HFF-Myc (cell line): ENCODE results near the gene ACER3.

Experiments
- DNase-seq: peaks from one replicate; pipeline ENCODE4 v3.0.0-alpha.2; 2011; ENCODE audit warnings: low read depth; ENCODE audit errors: extremely low read depth
- H3K4me3 ChIP-seq: replicated peaks from 2 replicates; pipeline ENCODE4 v1.5.1; 2011; ENCODE audit warnings: low read depth, mild to moderate bottlenecking, control low read depth, low read length
- TF ChIP-seq, protein P1 (sequence below): IDR thresholded peaks from 2 replicates; pipeline ENCODE4 v1.5.1; 2012; ENCODE audit warnings: mild to moderate bottlenecking, low read depth, low read length, control low read depth; ENCODE audit errors: missing control alignments

Gene ACER3

DNA sequence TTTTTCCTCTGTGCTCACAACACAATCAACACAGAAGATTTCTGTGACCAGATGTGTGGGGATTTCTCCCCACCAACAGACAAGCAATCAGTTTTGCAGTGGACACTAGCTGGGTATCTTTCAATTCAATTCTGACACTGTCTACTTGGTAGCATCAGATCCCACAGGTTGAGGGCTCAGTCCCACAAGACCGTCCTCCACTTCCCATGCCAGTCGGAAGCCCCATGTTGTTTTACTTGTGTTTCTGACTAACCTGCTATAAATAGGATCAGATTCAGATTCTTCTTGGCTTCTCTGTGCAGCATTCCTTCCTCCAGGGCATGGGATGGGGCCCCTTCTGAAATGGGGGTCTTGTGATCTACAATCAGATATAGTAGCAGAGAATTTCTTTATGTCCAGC lies 19.6 kb downstream of the ACER3 start:
- H3K4me3 ChIP-seq = no peak overlapping the region
- TF ChIP-seq, protein P1, sequence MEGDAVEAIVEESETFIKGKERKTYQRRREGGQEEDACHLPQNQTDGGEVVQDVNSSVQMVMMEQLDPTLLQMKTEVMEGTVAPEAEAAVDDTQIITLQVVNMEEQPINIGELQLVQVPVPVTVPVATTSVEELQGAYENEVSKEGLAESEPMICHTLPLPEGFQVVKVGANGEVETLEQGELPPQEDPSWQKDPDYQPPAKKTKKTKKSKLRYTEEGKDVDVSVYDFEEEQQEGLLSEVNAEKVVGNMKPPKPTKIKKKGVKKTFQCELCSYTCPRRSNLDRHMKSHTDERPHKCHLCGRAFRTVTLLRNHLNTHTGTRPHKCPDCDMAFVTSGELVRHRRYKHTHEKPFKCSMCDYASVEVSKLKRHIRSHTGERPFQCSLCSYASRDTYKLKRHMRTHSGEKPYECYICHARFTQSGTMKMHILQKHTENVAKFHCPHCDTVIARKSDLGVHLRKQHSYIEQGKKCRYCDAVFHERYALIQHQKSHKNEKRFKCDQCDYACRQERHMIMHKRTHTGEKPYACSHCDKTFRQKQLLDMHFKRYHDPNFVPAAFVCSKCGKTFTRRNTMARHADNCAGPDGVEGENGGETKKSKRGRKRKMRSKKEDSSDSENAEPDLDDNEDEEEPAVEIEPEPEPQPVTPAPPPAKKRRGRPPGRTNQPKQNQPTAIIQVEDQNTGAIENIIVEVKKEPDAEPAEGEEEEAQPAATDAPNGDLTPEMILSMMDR = no peak
- DNase-seq = no peak

DNA sequence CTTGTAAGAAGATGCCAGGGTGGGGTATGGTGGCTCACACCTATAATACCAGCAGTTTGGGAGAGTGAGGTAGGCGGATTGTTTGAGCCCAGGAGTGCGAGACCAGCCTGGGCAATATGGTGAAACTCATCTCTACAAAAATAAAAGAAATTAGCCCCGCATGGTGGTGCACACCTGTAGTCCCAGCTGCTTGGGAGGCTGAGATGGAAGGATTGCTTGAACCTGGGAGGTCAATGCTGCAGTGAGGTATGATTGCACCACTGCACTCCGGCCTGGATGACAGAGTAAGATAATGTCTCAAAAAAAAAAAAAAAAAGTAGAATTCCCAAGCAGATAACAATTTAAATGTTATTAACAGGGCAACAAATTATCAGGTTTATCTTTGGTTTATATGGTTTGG lies 20.2 kb downstream of the ACER3 start:
- TF ChIP-seq, protein P1 = no peak
- H3K4me3 ChIP-seq = no peak overlapping the region
- no peak for DNase-seq

DNA sequence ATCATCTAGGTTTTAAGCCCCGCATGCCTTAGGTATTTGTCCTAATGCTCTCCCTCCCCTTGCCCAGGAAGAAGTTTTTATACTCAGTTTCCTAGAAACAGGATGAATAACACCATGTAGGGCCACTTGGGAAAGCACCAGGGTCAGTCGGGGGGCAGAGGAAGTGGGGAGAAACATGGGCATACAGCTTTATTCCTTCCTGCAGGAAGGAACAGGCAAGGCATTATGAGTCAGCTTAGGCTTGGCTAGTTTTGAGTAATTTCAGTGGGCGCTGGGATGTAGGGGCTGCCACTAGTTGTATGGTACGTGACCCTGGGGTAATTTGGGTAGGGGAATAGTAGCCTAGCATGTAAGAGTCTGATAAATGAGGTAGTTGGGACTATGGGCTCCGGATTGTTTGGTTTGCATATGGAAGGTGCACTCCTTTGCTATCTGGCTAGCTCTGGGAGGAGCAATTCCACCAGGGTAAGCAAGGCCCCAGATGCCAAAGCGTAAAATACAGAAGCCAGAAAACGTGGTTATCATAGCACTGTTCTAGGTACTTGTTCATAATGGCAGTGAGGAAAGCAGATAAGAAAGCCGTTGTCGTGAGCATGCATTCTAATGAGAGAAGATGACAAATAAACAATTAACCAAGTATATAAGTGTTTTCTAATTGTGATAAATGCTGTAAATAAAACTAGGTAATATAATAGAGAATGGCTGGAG lies 24.8 kb downstream of the ACER3 start:
- TF ChIP-seq, protein P1 = no peak
- H3K4me3 ChIP-seq = no peak overlapping the region
- no peak for DNase-seq

DNA sequence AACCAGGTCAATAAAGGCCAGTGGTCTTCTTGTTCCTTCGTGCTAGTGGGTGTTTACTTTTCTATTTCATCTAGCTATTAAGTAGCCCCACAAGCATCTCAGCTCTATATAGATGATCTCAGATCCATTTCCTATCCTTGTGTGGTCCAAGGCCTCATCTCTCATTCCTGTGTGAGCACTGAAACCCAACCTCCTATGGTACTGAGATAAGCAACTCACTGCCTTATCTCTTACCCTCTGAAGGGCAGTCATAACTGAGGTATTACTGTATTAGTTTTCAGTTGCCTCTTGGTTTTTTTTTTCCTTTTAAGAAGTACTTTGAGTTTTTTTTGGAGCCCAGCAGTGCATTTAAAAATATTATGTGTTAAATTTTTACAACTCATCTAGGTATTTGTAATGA lies 28.3 kb downstream of the ACER3 start:
- TF ChIP-seq, protein P1 = no peak
- DNase-seq = no peak
- no peak overlapping the region for H3K4me3 ChIP-seq

DNA sequence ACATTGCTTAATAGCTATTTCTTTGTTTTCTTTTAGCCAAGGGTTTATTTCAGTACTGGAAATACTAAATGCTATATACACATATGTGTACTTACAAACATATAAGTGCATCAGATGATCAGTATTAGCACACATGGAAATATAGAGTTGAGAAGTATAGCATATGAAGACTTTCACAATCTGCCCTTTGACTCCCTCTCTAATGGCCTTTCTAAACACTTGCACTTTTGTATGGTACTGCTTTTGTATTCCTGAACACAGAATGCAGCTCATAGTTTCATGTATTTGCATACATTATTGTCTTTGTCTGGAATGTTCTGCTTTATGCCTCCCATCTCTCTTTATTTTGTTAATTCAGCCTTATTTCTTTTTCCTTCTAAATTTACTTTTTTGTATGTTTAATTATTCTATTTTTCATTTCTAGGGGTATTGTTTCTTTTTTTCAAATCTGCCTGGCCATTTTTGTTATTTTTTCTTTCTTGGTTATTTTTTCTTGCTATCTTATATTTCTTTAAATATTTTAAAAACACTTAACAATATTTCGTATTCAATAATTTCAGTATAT lies 28.8 kb downstream of the ACER3 start:
- DNase-seq = no peak
- TF ChIP-seq, protein P1 = no peak
- H3K4me3 ChIP-seq = no peak overlapping the region

DNA sequence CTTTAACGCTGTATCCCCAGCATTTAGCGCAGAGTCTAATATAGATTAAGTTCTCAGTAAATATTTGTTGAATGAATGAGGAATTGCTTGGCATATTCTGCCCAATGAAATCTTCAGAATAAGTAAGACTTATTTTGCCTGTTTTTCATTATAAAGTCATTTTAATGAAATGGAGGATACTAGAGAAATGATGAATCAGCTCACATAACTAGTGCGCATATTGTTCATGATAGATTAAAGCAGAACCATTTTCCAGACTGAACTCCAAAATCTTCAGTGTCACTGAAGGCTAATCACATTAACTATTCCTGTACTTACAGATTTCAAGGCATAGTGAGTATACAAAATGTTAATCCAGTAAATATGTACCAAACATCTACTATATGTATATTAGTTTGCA lies 29.6 kb downstream of the ACER3 start:
- TF ChIP-seq, protein P1 = no peak
- DNase-seq = no peak
- no peak overlapping the region for H3K4me3 ChIP-seq
